SK-N-SH treated with all-trans-retinoic acid at 6 μM for 48 hours (cell line): Measurements from ENCODE around the gene NLGN4X.

Source experiments
- ATAC-seq: fragments of 200-7000 bp; cut with Tn5 transposase; 3 replicates; pipeline ENCODE4 v1.9.1; 2020; ENCODE audit warnings: mild to moderate bottlenecking, moderate library complexity
- BACH2 ChIP-seq: fragments of 250-450 bp; sonication (Bioruptor Pico); IDR thresholded peaks from 2 replicates; pipeline ENCODE4 v1.9.0; 2021; ENCODE audit warnings: mild to moderate bottlenecking, borderline replicate concordance
- CSDC2 ChIP-seq: fragments of 250-450 bp; sonication (Bioruptor Pico); IDR thresholded peaks from 2 replicates; pipeline ENCODE4 v1.5.0; 2020; ENCODE audit warnings: mild to moderate bottlenecking, moderate library complexity
- CSRNP3 ChIP-seq: fragments of 250-450 bp; sonication (Bioruptor Pico); IDR thresholded peaks from 2 replicates; pipeline ENCODE4 v1.5.1; 2021; ENCODE audit warnings: mild to moderate bottlenecking, moderate library complexity
- ESRRG ChIP-seq: fragments of 250-450 bp; sonication (Bioruptor Pico); IDR thresholded peaks from 2 replicates; pipeline ENCODE4 v1.6.1; 2021; ENCODE audit warnings: mild to moderate bottlenecking
- GLIS3 ChIP-seq: fragments of 250-450 bp; sonication (Bioruptor Pico); IDR thresholded peaks from 2 replicates; pipeline ENCODE4 v1.5.0; 2020; ENCODE audit warnings: mild to moderate bottlenecking, moderate library complexity
- ISL1 ChIP-seq: fragments of 250-450 bp; sonication (Bioruptor Pico); IDR thresholded peaks from 2 replicates; pipeline ENCODE4 v2.1.2; 2022; ENCODE audit warnings: mild to moderate bottlenecking, moderate library complexity
- OSR1 ChIP-seq: fragments of 250-450 bp; sonication (Bioruptor Pico); IDR thresholded peaks from 2 replicates; pipeline ENCODE4 v1.8.0; 2022; ENCODE audit warnings: moderate library complexity, mild to moderate bottlenecking, inconsistent platforms
- PATZ1 ChIP-seq: fragments of 250-450 bp; sonication (Bioruptor Pico); IDR thresholded peaks from 2 replicates; pipeline ENCODE4 v1.8.0; 2020; ENCODE audit warnings: mild to moderate bottlenecking, moderate library complexity, borderline replicate concordance
- PPARA ChIP-seq: fragments of 250-450 bp; sonication (Bioruptor Pico); IDR thresholded peaks from 2 replicates; pipeline ENCODE4 v1.5.0; 2020; ENCODE audit warnings: mild to moderate bottlenecking, borderline replicate concordance
- RARB ChIP-seq: fragments of 250-450 bp; sonication (Bioruptor Pico); IDR thresholded peaks from 2 replicates; pipeline ENCODE4 v1.8.0; 2021; ENCODE audit warnings: mild to moderate bottlenecking, moderate library complexity
- SNAI2 ChIP-seq: fragments of 250-450 bp; sonication (Bioruptor Pico); IDR thresholded peaks from 2 replicates; pipeline ENCODE4 v1.5.0; 2020; ENCODE audit warnings: mild to moderate bottlenecking, moderate library complexity
- TCF4 ChIP-seq: fragments of 250-450 bp; sonication (Bioruptor Pico); IDR thresholded peaks from 2 replicates; pipeline ENCODE4 v1.8.0; 2021; ENCODE audit warnings: mild to moderate bottlenecking, moderate library complexity, borderline replicate concordance
- TOX ChIP-seq: fragments of 250-450 bp; sonication (Bioruptor Pico); IDR thresholded peaks from 2 replicates; pipeline ENCODE4 v1.8.0; 2021; ENCODE audit warnings: mild to moderate bottlenecking, moderate library complexity, borderline replicate concordance
- TSHZ2 ChIP-seq: fragments of 250-450 bp; sonication (Bioruptor Pico); IDR thresholded peaks from 2 replicates; pipeline ENCODE4 v1.5.0; 2020; ENCODE audit warnings: mild to moderate bottlenecking, moderate library complexity
- ZC3H10 ChIP-seq: fragments of 250-450 bp; sonication (Bioruptor Pico); IDR thresholded peaks from 2 replicates; pipeline ENCODE4 v1.5.1; 2021; ENCODE audit warnings: mild to moderate bottlenecking, moderate library complexity
- ZFP3 ChIP-seq: fragments of 250-450 bp; sonication (Bioruptor Pico); IDR thresholded peaks from 2 replicates; pipeline ENCODE4 v1.5.0; 2020; ENCODE audit warnings: mild to moderate bottlenecking, moderate library complexity
- ZFP30 ChIP-seq: fragments of 450-650 bp; formaldehyde crosslinking; IDR thresholded peaks from 2 replicates; pipeline ENCODE4 v1.5.0; 2022; ENCODE audit warnings: mild to moderate bottlenecking, moderate library complexity
- ZNF565 ChIP-seq: fragments of 450-650 bp; formaldehyde crosslinking; conservative IDR thresholded peaks from 2 replicates; pipeline ENCODE4 v1.5.0; 2020; ENCODE audit warnings: low read depth, mild to moderate bottlenecking, moderate library complexity
- ZNF8 ChIP-seq: fragments of 450-650 bp; formaldehyde crosslinking; IDR thresholded peaks from 2 replicates; pipeline ENCODE4 v1.5.0; 2020; ENCODE audit warnings: mild to moderate bottlenecking, moderate library complexity
- TF ChIP-seq, protein P1 (sequence below): fragments of 250-450 bp; sonication (Bioruptor Pico); IDR thresholded peaks from 2 replicates; pipeline ENCODE4 v1.5.1; 2020; ENCODE audit warnings: low read depth, mild to moderate bottlenecking, moderate library complexity

The NLGN4X gene

DNA sequence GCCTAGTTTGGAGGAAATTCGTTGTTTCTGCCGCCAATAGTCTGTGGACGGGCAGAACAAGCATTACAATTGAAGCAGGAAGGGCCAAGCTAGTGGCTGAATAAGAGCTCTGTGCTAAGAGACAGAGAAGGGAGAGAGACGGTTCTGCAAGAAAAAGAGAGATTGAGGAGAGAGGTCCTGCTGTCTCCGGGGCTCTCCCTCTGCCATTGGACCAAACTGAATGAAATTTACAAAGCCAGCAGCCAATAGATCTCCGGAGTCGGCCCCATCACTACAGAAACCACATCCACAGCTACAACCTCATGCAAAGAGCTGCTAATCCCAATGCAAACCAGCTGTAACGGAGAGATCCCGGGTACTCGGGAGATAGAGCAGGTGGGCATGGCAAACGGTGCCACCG is at the start of gene NLGN4X:
Gene NLGN4X, minus strand, starts transcription at position 148 of the 400 bp plus-strand sequence. CDS start 77,401 bp downstream, outside the sequence.
- no peak for ATAC-seq
- TF ChIP-seq ESRRG (CRISPR knock-in tag) (no peak), ZNF565 (CRISPR knock-in tag) (no peak), ZFP30 (CRISPR knock-in tag) (no peak), ZNF8 (CRISPR knock-in tag) (no peak), OSR1 (CRISPR knock-in tag) (no peak), TSHZ2 (CRISPR knock-in tag) (no peak), PATZ1 (CRISPR knock-in tag) (no peak), TCF4 (CRISPR knock-in tag) (no peak), TOX (no peak), ISL1 (no peak), GLIS3 (CRISPR knock-in tag) (no peak), SNAI2 (CRISPR knock-in tag) (no peak), PPARA (CRISPR knock-in tag) (no peak), BACH2 (CRISPR knock-in tag) (no peak)

GRCh38 chrX:6266041-6266440 is 37.4 kb upstream of the NLGN4X start:
- no peak for TF ChIP-seq ZFP3 (CRISPR knock-in tag)
- no peak for TF ChIP-seq ESRRG (CRISPR knock-in tag)
- TF ChIP-seq CSDC2 (CRISPR knock-in tag) = no peak
- TF ChIP-seq ZC3H10 (CRISPR knock-in tag) = no peak
- ATAC-seq = no peak

- ATAC-seq = no peak
- TF ChIP-seq RARB (CRISPR knock-in tag) (no peak), PATZ1 (CRISPR knock-in tag) (no peak), GLIS3 (CRISPR knock-in tag) (no peak), CSRNP3 (CRISPR knock-in tag) (no peak), CSDC2 (CRISPR knock-in tag) (no peak), ZFP3 (CRISPR knock-in tag) (no peak), OSR1 (CRISPR knock-in tag) (no peak), ZNF8 (CRISPR knock-in tag) (no peak)
- TF ChIP-seq, protein P1, sequence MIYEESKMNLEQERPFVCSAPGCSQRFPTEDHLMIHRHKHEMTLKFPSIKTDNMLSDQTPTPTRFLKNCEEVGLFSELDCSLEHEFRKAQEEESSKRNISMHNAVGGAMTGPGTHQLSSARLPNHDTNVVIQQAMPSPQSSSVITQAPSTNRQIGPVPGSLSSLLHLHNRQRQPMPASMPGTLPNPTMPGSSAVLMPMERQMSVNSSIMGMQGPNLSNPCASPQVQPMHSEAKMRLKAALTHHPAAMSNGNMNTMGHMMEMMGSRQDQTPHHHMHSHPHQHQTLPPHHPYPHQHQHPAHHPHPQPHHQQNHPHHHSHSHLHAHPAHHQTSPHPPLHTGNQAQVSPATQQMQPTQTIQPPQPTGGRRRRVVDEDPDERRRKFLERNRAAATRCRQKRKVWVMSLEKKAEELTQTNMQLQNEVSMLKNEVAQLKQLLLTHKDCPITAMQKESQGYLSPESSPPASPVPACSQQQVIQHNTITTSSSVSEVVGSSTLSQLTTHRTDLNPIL (CRISPR knock-in tag) = no peak
Measured at GRCh38 chrX:6262959-6263358, 34.3 kb upstream of the NLGN4X start.

DNA sequence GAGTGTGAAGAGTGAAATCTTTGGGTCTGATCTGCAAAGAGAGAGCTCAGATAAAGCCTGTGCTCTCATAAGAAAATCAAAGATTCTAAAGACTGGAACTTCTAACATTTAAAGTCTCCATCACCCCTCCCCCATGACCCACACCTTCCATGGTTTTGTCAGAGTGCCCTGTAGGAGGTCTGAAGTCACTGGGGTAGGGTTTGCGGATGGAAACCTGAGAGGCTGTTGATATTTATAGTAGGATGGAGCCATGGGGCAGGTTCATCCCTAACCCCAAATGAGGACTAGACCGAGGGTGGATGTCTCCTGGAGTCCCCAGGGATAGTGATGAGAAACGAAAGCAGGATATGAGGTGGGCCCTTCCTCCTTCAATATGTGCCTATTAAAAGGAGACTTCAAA is 28.4 kb upstream of the NLGN4X start:
- no peak for ATAC-seq
- TF ChIP-seq SNAI2 (CRISPR knock-in tag) (no peak), ZFP30 (CRISPR knock-in tag) (no peak)
